WTC11 (cell line): ENCODE measurements around the gene ARHGAP32.

ENCODE experiments used
- CTCF ChIP-seq: fragments of 200-600 bp; IDR thresholded peaks from 2 replicates; pipeline ENCODE4 v1.8.0; 2022; ENCODE audit warnings: antibody characterized with exemption
- ESRRA ChIP-seq: sonication (generic); formaldehyde crosslinking; IDR thresholded peaks from 2 replicates; pipeline ENCODE4 v1.8.1; 2022; ENCODE audit warnings: mild to moderate bottlenecking, missing genetic modification reagents, borderline replicate concordance
- NFYB ChIP-seq: sonication (generic); formaldehyde crosslinking; conservative IDR thresholded peaks from 2 replicates; pipeline ENCODE4 v1.8.0; 2022; ENCODE audit warnings: low read depth, missing genetic modification reagents
- NR2C2 ChIP-seq: sonication (generic); formaldehyde crosslinking; IDR thresholded peaks from 2 replicates; pipeline ENCODE4 v1.8.0; 2022; ENCODE audit warnings: mild to moderate bottlenecking, missing genetic modification reagents
- STAT6 ChIP-seq: sonication (generic); formaldehyde crosslinking; conservative IDR thresholded peaks from 2 replicates; pipeline ENCODE4 v1.8.1; 2023; ENCODE audit warnings: mild to moderate bottlenecking, low read depth, missing genetic modification reagents, moderate library complexity
- TCF7 ChIP-seq: sonication (generic); formaldehyde crosslinking; IDR thresholded peaks from 2 replicates; pipeline ENCODE4 v1.8.0; 2022; ENCODE audit warnings: mild to moderate bottlenecking, low read depth, missing genetic modification reagents, moderate library complexity
- TEAD1 ChIP-seq: sonication (generic); formaldehyde crosslinking; IDR thresholded peaks from 2 replicates; pipeline ENCODE4 v1.8.0; 2022; ENCODE audit warnings: mild to moderate bottlenecking, missing genetic modification reagents
- USF1 ChIP-seq: sonication (generic); formaldehyde crosslinking; IDR thresholded peaks from 2 replicates; pipeline ENCODE4 v1.8.0; 2022; ENCODE audit warnings: mild to moderate bottlenecking, missing genetic modification reagents
- ZBTB43 ChIP-seq: sonication (generic); formaldehyde crosslinking; IDR thresholded peaks from 2 replicates; pipeline ENCODE4 v1.8.1; 2023; ENCODE audit warnings: mild to moderate bottlenecking, missing genetic modification reagents
- ZNF512 ChIP-seq: sonication (generic); formaldehyde crosslinking; IDR thresholded peaks from 2 replicates; pipeline ENCODE4 v1.8.1; 2022; ENCODE audit warnings: missing genetic modification reagents, borderline replicate concordance
- TF ChIP-seq, protein P1 (sequence below): sonication (generic); formaldehyde crosslinking; conservative IDR thresholded peaks from 2 replicates; pipeline ENCODE4 v1.8.1; 2022; ENCODE audit warnings: mild to moderate bottlenecking, missing genetic modification reagents
- TF ChIP-seq, protein P2 (sequence below): sonication (generic); formaldehyde crosslinking; IDR thresholded peaks from 2 replicates; pipeline ENCODE4 v1.8.1; 2023; ENCODE audit warnings: mild to moderate bottlenecking, missing genetic modification reagents, borderline replicate concordance

- no peak for TF ChIP-seq NFYB
- no peak for TF ChIP-seq CTCF
- TF ChIP-seq USF1 (CRISPR knock-in tag): no peak
- TF ChIP-seq, protein P1, sequence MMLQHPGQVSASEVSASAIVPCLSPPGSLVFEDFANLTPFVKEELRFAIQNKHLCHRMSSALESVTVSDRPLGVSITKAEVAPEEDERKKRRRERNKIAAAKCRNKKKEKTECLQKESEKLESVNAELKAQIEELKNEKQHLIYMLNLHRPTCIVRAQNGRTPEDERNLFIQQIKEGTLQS (CRISPR knock-in tag): no peak
- TF ChIP-seq NR2C2: no peak
- TF ChIP-seq, protein P2, sequence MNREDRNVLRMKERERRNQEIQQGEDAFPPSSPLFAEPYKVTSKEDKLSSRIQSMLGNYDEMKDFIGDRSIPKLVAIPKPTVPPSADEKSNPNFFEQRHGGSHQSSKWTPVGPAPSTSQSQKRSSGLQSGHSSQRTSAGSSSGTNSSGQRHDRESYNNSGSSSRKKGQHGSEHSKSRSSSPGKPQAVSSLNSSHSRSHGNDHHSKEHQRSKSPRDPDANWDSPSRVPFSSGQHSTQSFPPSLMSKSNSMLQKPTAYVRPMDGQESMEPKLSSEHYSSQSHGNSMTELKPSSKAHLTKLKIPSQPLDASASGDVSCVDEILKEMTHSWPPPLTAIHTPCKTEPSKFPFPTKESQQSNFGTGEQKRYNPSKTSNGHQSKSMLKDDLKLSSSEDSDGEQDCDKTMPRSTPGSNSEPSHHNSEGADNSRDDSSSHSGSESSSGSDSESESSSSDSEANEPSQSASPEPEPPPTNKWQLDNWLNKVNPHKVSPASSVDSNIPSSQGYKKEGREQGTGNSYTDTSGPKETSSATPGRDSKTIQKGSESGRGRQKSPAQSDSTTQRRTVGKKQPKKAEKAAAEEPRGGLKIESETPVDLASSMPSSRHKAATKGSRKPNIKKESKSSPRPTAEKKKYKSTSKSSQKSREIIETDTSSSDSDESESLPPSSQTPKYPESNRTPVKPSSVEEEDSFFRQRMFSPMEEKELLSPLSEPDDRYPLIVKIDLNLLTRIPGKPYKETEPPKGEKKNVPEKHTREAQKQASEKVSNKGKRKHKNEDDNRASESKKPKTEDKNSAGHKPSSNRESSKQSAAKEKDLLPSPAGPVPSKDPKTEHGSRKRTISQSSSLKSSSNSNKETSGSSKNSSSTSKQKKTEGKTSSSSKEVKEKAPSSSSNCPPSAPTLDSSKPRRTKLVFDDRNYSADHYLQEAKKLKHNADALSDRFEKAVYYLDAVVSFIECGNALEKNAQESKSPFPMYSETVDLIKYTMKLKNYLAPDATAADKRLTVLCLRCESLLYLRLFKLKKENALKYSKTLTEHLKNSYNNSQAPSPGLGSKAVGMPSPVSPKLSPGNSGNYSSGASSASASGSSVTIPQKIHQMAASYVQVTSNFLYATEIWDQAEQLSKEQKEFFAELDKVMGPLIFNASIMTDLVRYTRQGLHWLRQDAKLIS (CRISPR knock-in tag): no peak
- no peak for TF ChIP-seq TCF7 (CRISPR knock-in tag)
- TF ChIP-seq STAT6 (CRISPR knock-in tag): no peak
- no peak for TF ChIP-seq ZBTB43 (CRISPR knock-in tag)
- TF ChIP-seq ESRRA (CRISPR knock-in tag): no peak
- no peak for TF ChIP-seq ZNF512 (CRISPR knock-in tag)
- TF ChIP-seq TEAD1 (CRISPR knock-in tag): no peak
These were observed 209.1 kb downstream of the ARHGAP32 start for GRCh38 chr11:128983023-128983422.
